Right lobe of liver (tissue), 4 donors: ENCODE data around the gene ADAMTS7.
"Not testable (repeated sequence)": the region's sequence is repeated elsewhere in the genome, so short reads cannot be mapped to it uniquely, and the experiment has no call there.

ENCODE experiments used
- CTCF ChIP-seq, 4 donors: fragments of 200-600 bp in 3 of 4; fragments of 450-650 bp in 1 of 4; IDR thresholded peaks; one replicate each; pipeline versions ENCODE4 v1.5.1 to v1.8.0; 2016 to 2022; ENCODE audit warnings: antibody characterized with exemption in 4 of 4, mild to moderate bottlenecking in 2 of 4
- POLR2A ChIP-seq: fragments of 450-650 bp; IDR thresholded peaks from one replicate; pipeline ENCODE4 v1.6.1; 2017; ENCODE audit warnings: antibody characterized with exemption, mild to moderate bottlenecking
- donor health status: DM: no; HTN: no; CAD: no.
- donor health status: DM: no; HTN: no; CAD: no.
- donor health status: DM: no; HTN: yes; CAD: no.

- TF ChIP-seq CTCF (IDR thresholded peaks at IDR 0.05); POLR2A: not testable (repeated sequence)
Observed at GRCh38 chr15:78777953-78778345, 33.3 kb downstream of the ADAMTS7 start.
